DOHH2 (cell line): ENCODE data around the gene SPON1.

Experiments used
- H3F3A ChIP-seq: fragments of 200-600 bp; sonication (generic), shearing (Covaris generic); 2 replicates; pipeline ENCODE4 v1.6.0; 2016; ENCODE audit warnings: antibody characterized with exemption, mild to moderate bottlenecking; ENCODE audit not compliant: control insufficient read depth, insufficient read depth
- H3K27ac ChIP-seq: fragments of 200-600 bp; sonication (generic); 2 replicates; pipeline ENCODE4 v1.5.1; 2014; ENCODE audit warnings: low read depth, mild to moderate bottlenecking, low read length, moderate library complexity
- H3K27me3 ChIP-seq: fragments of 200-600 bp; sonication (generic); 2 replicates; pipeline ENCODE4 v1.6.1; 2014; ENCODE audit warnings: mild to moderate bottlenecking, low read length, mixed read lengths; ENCODE audit not compliant: control insufficient read depth
- H3K36me3 ChIP-seq: fragments of 200-600 bp; sonication (generic); 2 replicates; pipeline ENCODE4 v1.6.1; 2014; ENCODE audit warnings: mild to moderate bottlenecking, low read length, moderate library complexity, mixed read lengths; ENCODE audit not compliant: control insufficient read depth
- H3K4me1 ChIP-seq: fragments of 200-600 bp; sonication (generic); 2 replicates; pipeline ENCODE4 v1.6.1; 2014; ENCODE audit warnings: mild to moderate bottlenecking, low read length, mixed read lengths; ENCODE audit not compliant: control insufficient read depth
- H3K4me2 ChIP-seq: fragments of 200-600 bp; sonication (generic); 2 replicates; pipeline ENCODE4 v1.6.0; 2014; ENCODE audit warnings: mild to moderate bottlenecking, low read length, moderate library complexity
- H3K4me3 ChIP-seq: fragments of 200-600 bp; sonication (generic); 2 replicates; pipeline ENCODE4 v1.5.1; 2014; ENCODE audit warnings: mild to moderate bottlenecking, low read length, mixed read lengths
- H3K79me2 ChIP-seq: fragments of 200-600 bp; sonication (generic); 2 replicates; pipeline ENCODE4 v1.6.1; 2014; ENCODE audit warnings: mild to moderate bottlenecking, low read length, mixed read lengths; ENCODE audit not compliant: control insufficient read depth
- H3K9me2 ChIP-seq: fragments of 200-600 bp; sonication (generic); replicated peaks from 2 replicates; pipeline ENCODE4 v1.6.1; 2014; ENCODE audit warnings: mild to moderate bottlenecking, low read length, mixed read lengths; ENCODE audit not compliant: control insufficient read depth
- H3K9me3 ChIP-seq: fragments of 200-600 bp; sonication (generic); 2 replicates; pipeline ENCODE4 v1.6.1; 2014; ENCODE audit warnings: antibody characterized with exemption, low read length, mixed read lengths; ENCODE audit not compliant: control insufficient read depth, insufficient read depth
- H4K20me1 ChIP-seq: fragments of 200-600 bp; sonication (generic); 2 replicates; pipeline ENCODE4 v1.6.0; 2014; ENCODE audit warnings: low read depth, mild to moderate bottlenecking, antibody characterized with exemption, low read length, moderate library complexity; ENCODE audit not compliant: control insufficient read depth, insufficient read depth
- EZH2phosphoT487 ChIP-seq: fragments of 200-600 bp; sonication (generic); IDR thresholded peaks from 2 replicates; pipeline ENCODE4 v1.6.1; 2017; ENCODE audit warnings: borderline replicate concordance, mild to moderate bottlenecking, antibody characterized with exemption, low read length, moderate library complexity, mixed read lengths
- TF ChIP-seq, protein P1 (sequence below): fragments of 200-600 bp; sonication (generic); IDR thresholded peaks from one replicate; pipeline ENCODE4 v1.5.1; 2014; ENCODE audit warnings: antibody characterized with exemption, mild to moderate bottlenecking, low read depth, low read length; ENCODE audit not compliant: poor library complexity, severe bottlenecking

SPON1 gene

DNA sequence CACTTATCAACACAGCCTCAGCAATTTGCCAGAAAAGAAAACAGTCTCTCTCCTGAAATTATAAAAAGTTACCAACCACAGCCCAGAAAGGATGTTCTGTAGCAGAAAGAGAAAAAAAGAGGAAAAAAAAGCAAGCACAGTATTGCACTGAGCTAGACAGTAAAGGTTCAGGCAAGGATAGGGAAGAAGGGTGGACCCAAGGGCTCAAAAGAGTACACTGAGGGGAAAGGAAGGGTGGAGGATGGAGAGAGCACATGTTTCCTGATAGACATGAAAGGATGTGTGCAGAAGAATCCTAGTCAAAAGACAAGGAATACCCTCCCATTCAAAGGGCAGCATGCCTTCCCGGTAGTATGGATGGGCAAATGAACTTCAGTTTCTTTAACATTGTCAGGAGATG lies 337.4 kb downstream of the SPON1 start:
- Histone ChIP-seq H3F3A (no peaks in the 10 kb centered on the region), H3K4me3 (no peak overlapping the region), H3K27me3 (no peaks in the 10 kb centered on the region), H3K9me3 (no peaks in the 10 kb centered on the region), H3K79me2 (peaks cover 92% of the 10 kb centered on the region), H3K4me1 (peaks cover 28% of the 10 kb centered on the region), H4K20me1 (peaks cover 19% of the 10 kb centered on the region), H3K4me2 (no peak overlapping the region), H3K9me2 (no peaks in the 10 kb centered on the region), H3K27ac (no peak overlapping the region), H3K36me3 (peaks cover 5% of the 10 kb centered on the region)
- TF ChIP-seq EZH2phosphoT487: no peak
- TF ChIP-seq, protein P1, sequence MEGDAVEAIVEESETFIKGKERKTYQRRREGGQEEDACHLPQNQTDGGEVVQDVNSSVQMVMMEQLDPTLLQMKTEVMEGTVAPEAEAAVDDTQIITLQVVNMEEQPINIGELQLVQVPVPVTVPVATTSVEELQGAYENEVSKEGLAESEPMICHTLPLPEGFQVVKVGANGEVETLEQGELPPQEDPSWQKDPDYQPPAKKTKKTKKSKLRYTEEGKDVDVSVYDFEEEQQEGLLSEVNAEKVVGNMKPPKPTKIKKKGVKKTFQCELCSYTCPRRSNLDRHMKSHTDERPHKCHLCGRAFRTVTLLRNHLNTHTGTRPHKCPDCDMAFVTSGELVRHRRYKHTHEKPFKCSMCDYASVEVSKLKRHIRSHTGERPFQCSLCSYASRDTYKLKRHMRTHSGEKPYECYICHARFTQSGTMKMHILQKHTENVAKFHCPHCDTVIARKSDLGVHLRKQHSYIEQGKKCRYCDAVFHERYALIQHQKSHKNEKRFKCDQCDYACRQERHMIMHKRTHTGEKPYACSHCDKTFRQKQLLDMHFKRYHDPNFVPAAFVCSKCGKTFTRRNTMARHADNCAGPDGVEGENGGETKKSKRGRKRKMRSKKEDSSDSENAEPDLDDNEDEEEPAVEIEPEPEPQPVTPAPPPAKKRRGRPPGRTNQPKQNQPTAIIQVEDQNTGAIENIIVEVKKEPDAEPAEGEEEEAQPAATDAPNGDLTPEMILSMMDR: no peak

DNA sequence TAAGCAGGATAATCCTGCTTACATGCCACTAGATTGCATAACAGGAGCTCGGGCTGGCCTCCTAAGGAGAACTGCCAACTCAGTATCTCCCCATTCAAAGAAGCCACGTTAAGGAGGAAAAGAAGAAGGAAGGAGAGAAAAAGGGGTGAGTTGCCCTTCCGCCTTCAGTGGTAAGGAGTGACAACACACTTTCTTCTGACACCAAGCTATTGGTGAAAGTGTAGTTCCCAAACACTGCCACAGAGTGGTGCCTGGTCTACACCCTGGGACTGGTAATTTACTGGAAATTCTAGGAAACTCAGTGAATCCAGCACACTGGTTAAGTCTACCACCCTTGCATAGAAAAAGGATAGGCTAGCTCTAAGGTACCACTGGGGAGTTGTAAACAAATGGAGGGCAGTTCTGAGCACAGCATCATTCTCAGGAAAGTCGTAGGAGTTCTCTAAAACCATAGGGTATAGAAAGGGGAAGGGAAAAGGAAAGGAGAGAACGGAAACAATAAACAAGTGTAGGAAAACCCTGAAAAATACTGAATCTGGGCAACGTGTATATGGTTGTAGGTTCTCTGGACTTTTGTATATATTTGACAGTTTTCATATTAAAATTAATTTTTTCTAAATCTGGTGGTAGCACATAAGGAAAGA lies 338.3 kb downstream of the SPON1 start:
- Histone ChIP-seq H3K4me3 (no peak overlapping the region), H3K27me3 (no peaks in the 10 kb centered on the region), H3K79me2 (peaks cover 95% of the 10 kb centered on the region), H3K9me2 (no peaks in the 10 kb centered on the region), H3K4me2 (no peak overlapping the region), H4K20me1 (peaks cover 19% of the 10 kb centered on the region), H3K4me1 (peaks cover 35% of the 10 kb centered on the region), H3K9me3 (no peaks in the 10 kb centered on the region), H3K36me3 (no peaks in the 10 kb centered on the region), H3K27ac (no peak overlapping the region), H3F3A (no peaks in the 10 kb centered on the region)
- TF ChIP-seq, protein P1: peak; percentile 66
- no peak for TF ChIP-seq EZH2phosphoT487

DNA sequence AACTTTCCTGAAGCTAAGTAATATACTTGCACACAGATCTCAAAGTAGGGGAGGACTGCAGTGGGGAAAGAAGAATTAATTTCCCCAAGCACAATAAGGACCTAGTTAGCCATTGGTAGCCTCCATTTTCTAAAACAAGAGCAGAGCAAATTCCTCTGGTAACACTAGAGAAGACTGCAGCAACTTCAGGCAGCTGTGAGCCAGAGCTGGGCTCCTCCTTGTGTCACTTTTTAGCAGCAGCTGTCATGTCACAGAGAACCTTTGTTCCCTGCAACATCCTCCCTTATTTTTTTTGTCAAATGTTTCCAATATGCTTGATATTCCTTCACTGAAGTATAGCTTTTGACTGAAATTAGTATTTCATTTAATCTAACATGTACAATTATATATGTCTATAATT lies 342.1 kb downstream of the SPON1 start:
- Histone ChIP-seq H3K9me3 (no peaks in the 10 kb centered on the region), H4K20me1 (peaks cover 16% of the 10 kb centered on the region), H3K27ac (no peak overlapping the region), H3K79me2 (peaks cover 98% of the 10 kb centered on the region), H3K36me3 (no peaks in the 10 kb centered on the region), H3K4me1 (peaks cover 65% of the 10 kb centered on the region), H3K4me2 (no peak overlapping the region), H3K9me2 (no peaks in the 10 kb centered on the region), H3F3A (no peaks in the 10 kb centered on the region), H3K27me3 (no peaks in the 10 kb centered on the region), H3K4me3 (no peak overlapping the region)
- TF ChIP-seq, protein P1: no peak
- TF ChIP-seq EZH2phosphoT487: no peak
